ENCODE data around the gene CCDC9B.
A peak's percentile ranks its signal among the peaks of the same experiment; 100 is the strongest.

The CCDC9B gene

GRCh38 chr15:40344217-40344616 lies 3.5 kb upstream of the CCDC9B start:
- DNase-seq = no peak

- peak; percentile 70 for DNase-seq
Measured at GRCh38 chr15:40343512-40343911, 2.8 kb upstream of the CCDC9B start.

- DNase-seq = no peak
Measured at GRCh38 chr15:40342416-40343320, 1.9 kb upstream of the CCDC9B start.

GRCh38 chr15:40340038-40340739 lies 550 bp downstream of the CCDC9B start:
- peak; percentile 38 for DNase-seq

GRCh38 chr15:40339621-40339945 lies 1.2 kb downstream of the CCDC9B start:
- DNase-seq = no peak

- peak; percentile 77 for DNase-seq
Measured at GRCh38 chr15:40338921-40339620, 1.7 kb downstream of the CCDC9B start.

DNA sequence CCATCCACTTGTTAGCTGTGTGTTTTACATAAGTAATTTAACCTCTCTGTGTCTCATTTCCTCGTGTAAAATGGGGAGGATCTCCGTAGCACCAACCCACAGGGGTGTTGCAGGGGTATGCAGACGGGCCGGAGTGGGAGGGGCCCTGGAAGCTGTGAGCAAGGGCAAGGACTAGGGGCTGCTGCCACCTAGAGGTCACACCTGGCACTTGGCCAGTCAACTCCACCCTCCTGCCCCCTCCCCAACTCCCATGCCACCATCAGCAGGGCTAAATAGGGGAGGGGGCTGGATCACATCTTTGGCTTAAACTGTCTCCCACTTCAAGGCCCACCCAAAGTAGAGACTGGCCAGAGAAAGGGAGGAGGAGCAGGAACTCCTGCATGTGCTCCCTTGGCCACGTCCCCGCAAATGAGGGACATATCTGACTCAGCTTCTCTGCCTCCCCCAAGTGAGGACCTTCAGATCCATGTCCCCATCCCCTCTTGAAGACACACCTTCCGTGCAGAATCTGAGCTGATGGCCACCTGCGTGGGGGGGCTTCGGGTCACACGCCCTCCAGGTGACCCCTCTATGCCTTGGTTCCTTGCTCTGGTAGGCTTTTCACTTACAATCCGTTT lies 2.6 kb downstream of the CCDC9B start:
- peak; percentile 31 for DNase-seq

DNA sequence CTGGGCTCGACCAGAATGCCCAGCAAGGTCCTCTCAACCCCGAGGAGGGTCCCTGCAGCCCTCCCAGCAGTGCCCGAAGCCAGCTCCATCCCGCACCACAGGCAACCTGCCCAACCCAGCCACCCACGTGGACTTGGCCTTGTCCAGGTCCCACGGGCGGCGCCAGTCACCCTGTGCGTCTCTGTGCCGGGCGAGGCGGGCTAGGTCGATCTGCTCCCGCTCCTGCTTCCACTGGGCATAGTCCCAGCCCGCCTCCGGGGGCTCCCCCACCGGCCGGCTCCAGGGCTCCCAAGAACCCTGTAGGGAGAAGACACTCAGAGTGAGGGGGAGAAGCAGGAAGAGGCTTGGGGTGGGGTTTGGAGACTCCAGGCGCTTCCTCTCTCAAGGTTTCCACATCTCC lies 3.1 kb downstream of the CCDC9B start:
- no peak for DNase-seq

DNA sequence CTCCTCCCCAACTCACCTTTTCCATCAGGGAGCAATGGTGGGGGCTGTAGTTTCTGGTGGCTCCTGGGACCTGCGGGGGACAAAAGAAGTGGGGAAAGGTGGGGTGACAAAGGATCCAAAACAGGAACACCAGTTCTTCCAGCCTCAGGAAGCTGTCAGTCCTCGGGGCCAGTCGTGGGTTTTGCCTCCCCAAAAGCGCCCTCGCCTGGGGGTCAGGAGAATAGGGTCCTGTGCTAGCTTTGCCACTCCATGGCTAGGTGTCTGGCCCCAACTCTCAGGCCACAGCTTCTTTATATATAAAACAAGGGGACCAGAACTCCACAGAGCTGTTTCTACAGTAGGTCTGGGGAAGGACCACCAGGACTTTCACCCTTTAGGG lies 4.0 kb downstream of the CCDC9B start:
- no peak for DNase-seq

- DNase-seq = no peak
Measured at GRCh38 chr15:40335938-40336743, 4.6 kb downstream of the CCDC9B start.

- no peak for DNase-seq
Measured at GRCh38 chr15:40334941-40335795, 5.6 kb downstream of the CCDC9B start.

DNA sequence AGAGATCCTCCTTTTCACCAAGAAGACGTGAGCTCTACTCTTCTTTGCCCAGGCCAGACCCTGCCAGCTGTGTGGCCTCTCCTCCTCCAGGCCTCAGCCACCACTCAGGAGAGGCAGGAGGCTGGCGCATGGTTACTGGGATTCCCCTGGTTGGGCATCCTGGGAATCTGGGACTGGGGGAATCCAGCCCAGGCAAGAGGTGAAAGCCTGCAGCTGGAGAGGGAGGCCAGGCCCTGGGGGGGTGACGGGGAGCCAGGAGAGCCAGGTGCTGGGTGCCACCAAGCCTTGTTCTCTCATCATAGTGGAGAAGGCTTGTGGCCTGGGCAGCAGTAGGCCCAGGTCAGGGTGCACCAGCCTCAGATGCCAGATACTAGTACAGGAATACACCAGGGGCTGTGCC lies 6.2 kb downstream of the CCDC9B start:
- DNase-seq = no peak

GRCh38 chr15:40333922-40334492 lies 6.7 kb downstream of the CCDC9B start:
- no peak for DNase-seq

- DNase-seq = no peak
Measured at GRCh38 chr15:40332113-40332781, 8.5 kb downstream of the CCDC9B start.

DNA sequence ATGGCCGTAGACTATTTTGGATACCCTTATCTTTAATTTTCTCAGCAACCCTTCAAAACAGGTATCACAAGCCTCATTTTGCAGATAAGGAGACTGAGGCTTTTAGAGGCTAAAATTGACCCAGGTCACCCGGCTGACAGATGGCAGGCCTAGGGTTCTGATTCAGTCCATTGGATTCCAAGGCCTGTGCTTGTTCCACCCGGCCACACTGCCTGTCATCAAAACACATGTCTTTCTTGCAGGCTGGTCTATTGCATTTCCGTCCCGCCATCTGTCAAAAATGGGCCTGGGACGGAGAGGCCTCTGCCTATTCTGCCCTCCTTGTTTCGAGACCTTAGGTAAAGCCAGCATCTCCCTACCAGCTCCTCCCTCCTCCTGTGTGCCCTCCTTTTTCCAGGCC lies 9.1 kb downstream of the CCDC9B start:
- no peak for DNase-seq

- DNase-seq = no peak
Measured at GRCh38 chr15:40331026-40331425, 9.7 kb downstream of the CCDC9B start.

- DNase-seq = no peak
Measured at GRCh38 chr15:40330368-40330836, 10.3 kb downstream of the CCDC9B start.

DNA sequence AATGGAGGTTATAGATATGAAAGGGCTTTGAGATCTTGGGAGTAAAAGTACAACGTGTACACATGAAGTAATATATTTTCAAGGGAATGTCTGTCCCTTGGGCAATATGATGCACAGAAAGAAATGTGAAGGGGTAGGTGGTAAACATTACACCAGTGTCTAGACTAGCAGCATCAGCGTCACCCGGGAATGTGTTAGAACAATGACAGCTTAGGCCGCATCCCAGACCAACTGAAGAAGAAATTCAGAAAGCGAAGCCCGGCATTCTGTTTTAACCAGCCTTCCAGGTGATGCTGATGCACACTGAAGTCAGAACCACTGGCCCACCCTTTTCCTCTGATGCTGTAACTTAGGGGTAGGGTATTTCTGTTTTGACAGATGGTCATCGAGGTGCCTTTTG lies 10.9 kb downstream of the CCDC9B start:
- DNase-seq = no peak

GRCh38 chr15:40328751-40329150 lies 12.0 kb downstream of the CCDC9B start:
- DNase-seq = no peak

GRCh38 chr15:40328176-40328575 lies 12.6 kb downstream of the CCDC9B start:
- no peak for DNase-seq

Data from T1000 (cell line).